Measurements from ENCODE around the gene SAPCD1.

GRCh38 chr6:31723980-31724691 is 38.3 kb upstream of the SAPCD1 start:
- TF ChIP-seq ZBTB33 (IDR thresholded peaks at IDR 0.05; ENCODE audit: borderline replicate concordance, low read depth) (no peak), EZH2phosphoT487 (IDR thresholded peaks at IDR 0.05; ENCODE audit: borderline replicate concordance, low read depth) (no peak), RAD21 (IDR thresholded peaks at IDR 0.05; ENCODE audit: low read length) (no peak), NFIC (IDR thresholded peaks at IDR 0.05; ENCODE audit: borderline replicate concordance) (no peak), CTCF (IDR thresholded peaks at IDR 0.05) (no peak), USF2 (IDR thresholded peaks at IDR 0.05; ENCODE audit: borderline replicate concordance, low read depth, low read length) (no peak), SMC3 (IDR thresholded peaks at IDR 0.05; ENCODE audit: low read depth, low read length) (no peak), NRF1 (IDR thresholded peaks at IDR 0.05; ENCODE audit: low read depth, low read length) (no peak)
